GM12878 (cell line): Measurements from ENCODE around the gene C10orf143.

Experiments
- CHD1 ChIP-seq: IDR thresholded peaks from 2 replicates; pipeline ENCODE4 v1.6.1; 2012; ENCODE audit warnings: low read depth, low read length, improper control_type of control experiment
- CTCF ChIP-seq, 3 experiments: IDR thresholded peaks in 2 of 3; conservative IDR thresholded peaks in 1 of 3; 2 replicates each; pipeline ENCODE4 v1.5.1; 2011; ENCODE audit warnings: low read depth in 3 of 3, low read length in 3 of 3, mild to moderate bottlenecking in 3 of 3, control low read depth in 2 of 3, moderate library complexity in 2 of 3, inconsistent platforms in 1 of 3, mixed read lengths in 1 of 3; ENCODE audit not compliant: control insufficient read depth in 2 of 3, insufficient read depth in 1 of 3; ENCODE audit errors: extremely low read depth in 1 of 3
- EZH2 ChIP-seq: IDR thresholded peaks from 2 replicates; pipeline ENCODE4 v1.6.1; 2012; ENCODE audit warnings: low read depth, mild to moderate bottlenecking, control low read depth, inconsistent platforms, low read length, borderline replicate concordance; ENCODE audit not compliant: control insufficient read depth
- USF2 ChIP-seq: IDR thresholded peaks from 2 replicates; pipeline ENCODE4 v1.6.1; 2011; ENCODE audit warnings: low read depth, low read length, improper control_type of control experiment, borderline replicate concordance
- ZBTB11 ChIP-seq: fragments of 450-650 bp; formaldehyde crosslinking; IDR thresholded peaks from 2 replicates; pipeline ENCODE4 v1.5.0; 2022; ENCODE audit warnings: mild to moderate bottlenecking, missing genetic modification characterization

- no peak for TF ChIP-seq USF2
- TF ChIP-seq EZH2, result no peak
- TF ChIP-seq CTCF (IDR thresholded peaks at IDR 0.05 in 2 of 3, conservative IDR thresholded peaks at IDR 0.05 in 1 of 3; ENCODE audit: control insufficient read depth in 2 of 3, extremely low read depth in 1 of 3, insufficient read depth in 1 of 3, low read depth in 3 of 3, low read length in 3 of 3), result no peak
- TF ChIP-seq ZBTB11 (CRISPR knock-in tag), result no peak
- TF ChIP-seq CHD1, result no peak
Observed at GRCh38 chr10:130025811-130026485, 84.7 kb downstream of the C10orf143 start.
